Upper lobe of left lung (tissue), 4 donors: Measurements from ENCODE around the gene SOCS7.

ENCODE experiments used
- CTCF ChIP-seq, 6 experiments: fragments of 450-650 bp in 4 of 6; fragments of 200-600 bp in 2 of 6; sonication (generic) in 2 of 6; IDR thresholded peaks; one replicate each; pipeline ENCODE4 v1.5.1; 2016 to 2019; ENCODE audit warnings: antibody characterized with exemption in 6 of 6
- POLR2A ChIP-seq, 4 donors: fragments of 450-650 bp; IDR thresholded peaks; one replicate each; pipeline ENCODE4 v1.5.1; 2016 to 2017; ENCODE audit warnings: antibody characterized with exemption in 4 of 4, mild to moderate bottlenecking in 2 of 4
- POLR2AphosphoS5 ChIP-seq, 2 donors: sonication (generic); formaldehyde crosslinking; IDR thresholded peaks; one replicate each; pipeline ENCODE4 v1.5.1; 2017; ENCODE audit warnings: antibody characterized with exemption in 2 of 2

- TF ChIP-seq POLR2A (IDR thresholded peaks at IDR 0.05) (no peak), CTCF (IDR thresholded peaks at IDR 0.05) (no peak), POLR2AphosphoS5 (IDR thresholded peaks at IDR 0.05) (no peak)
Observed at GRCh38 chr17:38440614-38441397, 89.2 kb downstream of the SOCS7 start.
